DMS153 (cell line): ENCODE data around the gene PROSER2.
"Not testable (repeated sequence)": the region's sequence is repeated elsewhere in the genome, so short reads cannot be mapped to it uniquely, and the experiment has no call there.

Experiments
- DNase-seq: peaks from one replicate; lab custom pipeline; 2025; lab: John Stamatoyannopoulos, UW

Gene PROSER2

GRCh38 chr10:11885437-11886137 is 62.4 kb downstream of the PROSER2 start:
- no peak for DNase-seq

- DNase-seq = no peak
Measured at GRCh38 chr10:11886138-11886474, 63.0 kb downstream of the PROSER2 start.

GRCh38 chr10:11886851-11887250 is 63.7 kb downstream of the PROSER2 start:
- DNase-seq = no peak

GRCh38 chr10:11887381-11888227 is 64.4 kb downstream of the PROSER2 start:
- DNase-seq = no peak

- DNase-seq = not testable (repeated sequence)
Measured at GRCh38 chr10:11889263-11889662, 66.1 kb downstream of the PROSER2 start.

GRCh38 chr10:11891776-11892486 is 68.8 kb downstream of the PROSER2 start:
- DNase-seq = no peak

DNA sequence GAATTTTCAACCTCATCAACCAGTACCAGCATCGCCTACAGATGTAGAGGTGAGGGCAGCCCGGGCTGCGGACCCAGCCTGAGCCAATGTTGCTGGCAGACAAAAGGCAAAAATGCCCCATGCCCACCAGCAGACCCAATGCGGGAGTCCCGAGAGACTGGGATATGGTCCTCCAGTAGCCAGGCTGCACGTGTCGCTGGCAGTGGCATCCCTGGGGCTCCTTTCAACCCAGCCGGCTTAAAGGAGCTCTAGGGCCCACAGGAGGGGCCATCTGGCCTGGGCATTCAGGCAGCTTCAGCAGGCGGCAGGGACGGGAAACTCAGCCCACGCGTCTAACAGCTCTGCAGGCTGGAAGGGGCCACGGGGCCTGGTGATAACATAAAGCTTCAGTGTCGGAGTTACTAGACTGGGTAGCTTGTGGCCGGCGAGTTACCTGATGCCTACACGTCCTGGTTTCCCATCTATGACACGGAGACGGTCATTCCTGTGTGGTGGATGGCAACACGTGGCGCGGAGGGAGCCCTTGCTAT is 70.7 kb downstream of the PROSER2 start:
- no peak for DNase-seq

- no peak for DNase-seq
Measured at GRCh38 chr10:11894381-11895107, 71.4 kb downstream of the PROSER2 start.

DNA sequence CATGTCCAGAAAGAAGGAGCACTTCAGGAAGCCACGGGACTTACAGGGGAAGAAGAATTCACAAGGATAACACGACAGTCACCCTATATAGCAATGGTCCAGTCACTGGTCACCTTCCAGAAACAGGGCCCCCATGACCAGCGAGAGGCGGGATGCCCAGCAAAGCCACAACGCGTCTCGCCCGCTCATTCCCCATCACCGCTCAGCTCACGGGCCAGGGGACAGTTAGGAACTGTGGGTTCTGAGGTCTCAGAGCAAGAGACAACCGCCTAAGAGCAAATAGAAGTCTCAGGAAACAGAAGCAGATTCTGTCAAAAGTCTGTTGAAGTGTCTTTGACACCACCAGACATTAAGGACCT is 71.9 kb downstream of the PROSER2 start:
- no peak for DNase-seq

- DNase-seq = no peak
Measured at GRCh38 chr10:11895598-11895997, 72.4 kb downstream of the PROSER2 start.

GRCh38 chr10:11896549-11897200 is 73.5 kb downstream of the PROSER2 start:
- no peak for DNase-seq

- DNase-seq = no peak
Measured at GRCh38 chr10:11898033-11898371, 74.8 kb downstream of the PROSER2 start.

DNA sequence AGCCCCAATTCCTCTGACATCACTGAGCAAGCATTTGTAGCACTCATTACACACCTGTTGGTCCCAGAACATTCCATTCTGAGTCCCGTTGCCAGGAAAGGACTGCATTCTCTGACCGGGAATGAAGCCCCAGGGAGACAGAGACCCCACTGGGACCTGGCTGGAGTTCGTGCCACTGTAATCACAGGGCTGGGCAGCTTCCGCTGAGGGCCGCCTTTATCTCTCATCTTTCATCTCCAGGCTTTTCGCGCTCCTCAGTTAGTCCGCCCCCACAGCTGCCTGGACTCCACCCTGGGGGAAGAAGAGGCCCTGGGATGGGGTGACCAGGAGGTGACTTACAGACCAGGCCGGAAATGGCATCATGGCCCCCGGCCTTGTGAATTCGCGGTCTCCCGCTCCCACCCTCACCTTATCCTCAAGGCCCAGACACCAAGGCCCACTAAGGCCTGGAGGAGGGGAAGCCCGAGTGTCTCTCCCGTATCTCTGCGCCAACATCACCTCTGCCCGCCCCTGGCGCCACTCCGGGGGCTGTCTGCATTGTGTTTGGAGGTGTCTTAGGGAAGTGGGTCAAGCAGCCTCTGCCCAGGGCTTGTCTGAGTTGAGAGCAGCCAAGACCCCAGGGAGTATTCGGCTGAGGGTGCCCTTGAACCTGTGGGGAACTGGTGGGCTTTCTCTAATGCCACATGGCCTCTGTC is 75.4 kb downstream of the PROSER2 start:
- no peak for DNase-seq

DNA sequence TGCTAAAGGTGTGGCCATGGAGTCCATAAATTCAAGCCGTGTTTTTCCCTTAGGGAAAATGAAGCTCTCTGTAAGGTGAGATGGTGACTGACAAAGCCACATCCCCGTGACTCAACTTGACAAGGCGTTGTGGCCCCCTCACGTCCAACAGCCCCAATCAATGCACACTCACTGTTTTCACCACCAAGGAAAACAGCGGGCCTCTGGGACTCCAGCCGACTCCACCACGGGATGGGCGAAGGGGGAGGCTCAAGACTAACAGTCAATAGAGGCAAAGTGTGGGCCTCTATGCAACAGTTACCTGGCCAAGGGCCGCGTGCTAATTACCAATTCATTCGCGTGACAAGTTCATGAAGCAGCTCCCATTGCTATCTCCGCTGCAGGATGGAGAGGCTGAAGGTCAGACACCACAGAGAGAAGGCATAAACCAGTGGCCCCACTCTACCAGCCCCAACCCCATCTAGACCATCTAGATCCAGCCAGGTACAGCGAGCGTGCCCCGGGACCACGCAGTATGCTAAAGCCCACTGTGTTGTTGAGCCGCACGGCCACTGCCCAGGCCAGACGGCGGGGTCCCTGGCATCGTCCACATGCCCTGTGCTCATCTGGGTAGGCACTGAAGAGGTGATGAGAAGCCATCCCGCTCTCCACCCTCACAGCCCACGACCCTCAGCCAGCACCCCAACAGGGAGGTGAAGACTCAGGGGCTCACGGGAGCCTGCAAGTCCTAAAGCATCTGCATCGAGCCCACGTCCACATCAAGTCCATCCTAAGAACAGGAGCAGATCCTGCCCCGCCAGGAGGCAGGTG is 76.1 kb downstream of the PROSER2 start:
- DNase-seq = no peak

DNA sequence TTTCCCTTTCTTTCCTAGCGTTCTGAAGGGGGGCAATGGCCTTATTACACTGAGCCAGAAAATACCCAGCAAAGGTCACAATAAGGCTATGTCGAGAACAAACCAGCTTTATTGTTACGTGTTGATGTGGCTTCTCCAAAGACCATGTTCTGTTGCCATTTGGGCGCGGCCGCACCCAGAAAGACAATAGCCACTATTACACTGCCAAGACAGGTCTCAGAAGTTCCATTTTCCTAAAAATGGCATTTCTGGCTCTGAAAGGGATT is 77.8 kb downstream of the PROSER2 start:
- no peak for DNase-seq

DNA sequence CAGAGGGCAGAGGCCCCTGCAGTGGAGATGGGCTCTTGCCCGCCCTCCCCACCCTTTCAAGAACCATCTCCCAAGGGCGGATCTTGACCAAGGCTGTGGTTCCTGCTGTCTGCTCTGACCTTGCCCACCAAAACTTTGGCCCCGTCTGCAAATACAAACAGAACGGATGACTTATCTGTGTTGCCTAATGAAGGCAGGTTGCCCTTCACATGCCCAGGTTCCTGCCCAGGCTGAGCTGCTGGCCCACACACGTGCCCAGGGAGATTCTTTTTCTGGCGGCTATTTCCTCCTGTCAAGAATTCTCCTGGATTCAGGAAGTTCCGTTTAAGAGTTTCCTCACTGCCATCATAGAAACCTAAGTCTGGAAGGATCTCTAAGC is 78.3 kb downstream of the PROSER2 start:
- no peak for DNase-seq

- no peak for DNase-seq
Measured at GRCh38 chr10:11901833-11902475, 78.8 kb downstream of the PROSER2 start.

GRCh38 chr10:11902646-11903045 is 79.5 kb downstream of the PROSER2 start:
- no peak for DNase-seq

- DNase-seq = no peak
Measured at GRCh38 chr10:11906714-11907113, 83.6 kb downstream of the PROSER2 start.

- DNase-seq = no peak
Measured at GRCh38 chr10:11907914-11908313, 84.8 kb downstream of the PROSER2 start.
